IMR-90 (cell line): ENCODE measurements around the gene CHRM4. TPM values are rescaled to one million over a fixed set of nuclear protein-coding genes. Genes with fewer than 3 reads are reported as not detected.

Experiments used
- ATAC-seq: fragments of 200-7000 bp; cut with Tn5 transposase; 2 replicates; pipeline ENCODE4 v1.9.1; 2020; ENCODE audit warnings: low read depth, mild to moderate bottlenecking, moderate library complexity
- BruUV-seq: library from RNA; stranded (reverse); fragments of 400-500 nt; replicated peaks from 2 replicates; lab custom pipeline; 2021; lab: Mats Ljungman, UMichigan
- CTCF ChIA-PET: fragments of 300-600 bp; formaldehyde crosslinking; extraction: SDS; loops from one replicate; lab custom pipeline; 2021; ENCODE audit warnings: antibody characterized with exemption; lab: Yijun Ruan, JAX
- POLR2A ChIA-PET: fragments of 300-600 bp; sonication (Branson Sonifier 250); formaldehyde crosslinking; loops from one replicate; lab custom pipeline; 2022; ENCODE audit warnings: antibody characterized with exemption; ENCODE audit not compliant: unreplicated experiment; lab: Charles Lee
- DNase-seq: peaks from one replicate; pipeline ENCODE4 v3.0.0; 2013
- H2AFZ ChIP-seq: replicated peaks from 2 replicates; pipeline ENCODE3; 2013; ENCODE audit warnings: low read length, mild to moderate bottlenecking; ENCODE audit not compliant: poor library complexity
- H2AK5ac ChIP-seq: 2 replicates; pipeline ENCODE4 v1.6.1; 2013; ENCODE audit warnings: low read depth, low read length, inconsistent platforms
- H2AK9ac ChIP-seq: replicated peaks from 2 replicates; pipeline ENCODE3; 2013; ENCODE audit warnings: mild to moderate bottlenecking, low read depth, low read length, moderate library complexity; ENCODE audit not compliant: poor library complexity
- H2BK120ac ChIP-seq: 2 replicates; pipeline ENCODE4 v1.6.1; 2013; ENCODE audit warnings: low read depth, low read length, inconsistent platforms
- H2BK15ac ChIP-seq: 3 replicates; pipeline ENCODE4 v1.6.1; 2013; ENCODE audit warnings: low read depth, low read length, inconsistent platforms
- H2BK20ac ChIP-seq: 2 replicates; pipeline ENCODE4 v1.6.1; 2013; ENCODE audit warnings: low read depth, mild to moderate bottlenecking, inconsistent platforms, low read length, moderate library complexity
- H2BK5ac ChIP-seq: 2 replicates; pipeline ENCODE4 v1.6.1; 2013; ENCODE audit warnings: mild to moderate bottlenecking, low read depth, low read length, inconsistent platforms; ENCODE audit not compliant: poor library complexity, severe bottlenecking
- H3K14ac ChIP-seq: replicated peaks from 2 replicates; pipeline ENCODE4 v1.6.1; 2013; ENCODE audit warnings: low read depth, low read length, inconsistent platforms
- H3K18ac ChIP-seq: 2 replicates; pipeline ENCODE4 v1.6.1; 2013; ENCODE audit warnings: low read depth, low read length, control low read depth
- H3K23ac ChIP-seq: 2 replicates; pipeline ENCODE4 v1.6.1; 2013; ENCODE audit warnings: low read depth, low read length, inconsistent platforms
- H3K27ac ChIP-seq: 2 replicates; pipeline ENCODE4 v1.5.1; 2013; ENCODE audit warnings: mild to moderate bottlenecking, control low read depth, low read length; ENCODE audit not compliant: insufficient read depth
- H3K27me3 ChIP-seq: 2 replicates; pipeline ENCODE4 v1.6.1; 2013; ENCODE audit warnings: low read length; ENCODE audit not compliant: control insufficient read depth, insufficient read depth
- H3K36me3 ChIP-seq: 2 replicates; pipeline ENCODE4 v1.6.1; 2013; ENCODE audit warnings: low read length, mixed read lengths; ENCODE audit not compliant: control insufficient read depth, insufficient read depth
- H3K4ac ChIP-seq: 2 replicates; pipeline ENCODE4 v1.6.1; 2013; ENCODE audit warnings: low read depth, low read length, inconsistent platforms
- H3K4me1 ChIP-seq: 2 replicates; pipeline ENCODE4 v1.6.1; 2013; ENCODE audit warnings: low read length, mixed read lengths; ENCODE audit not compliant: control insufficient read depth, insufficient read depth
- H3K4me2 ChIP-seq: 2 replicates; pipeline ENCODE4 v1.6.1; 2013; ENCODE audit warnings: low read depth, mild to moderate bottlenecking, control low read depth, low read length, moderate library complexity
- H3K4me3 ChIP-seq: 2 replicates; pipeline ENCODE4 v1.5.1; 2013; ENCODE audit warnings: low read depth, mild to moderate bottlenecking, control low read depth, low read length, moderate library complexity; ENCODE audit not compliant: insufficient read depth
- H3K56ac ChIP-seq: 2 replicates; pipeline ENCODE4 v1.6.1; 2013; ENCODE audit warnings: low read length, inconsistent platforms; ENCODE audit not compliant: insufficient read depth; ENCODE audit errors: extremely low read depth
- H3K79me1 ChIP-seq, 2 experiments: 2 replicates each; pipeline ENCODE4 v1.6.1; 2013; ENCODE audit warnings: low read length in 2 of 2, inconsistent platforms in 1 of 2, low read depth in 1 of 2
- H3K9ac ChIP-seq: 2 replicates; pipeline ENCODE4 v1.6.1; 2013; ENCODE audit warnings: low read depth, low read length, control low read depth
- H3K9me1 ChIP-seq: 2 replicates; pipeline ENCODE4 v1.6.1; 2013; ENCODE audit warnings: low read length, inconsistent platforms; ENCODE audit not compliant: insufficient read depth
- H3K9me3 ChIP-seq: 2 replicates; pipeline ENCODE4 v1.6.1; 2013; ENCODE audit warnings: low read length; ENCODE audit not compliant: control insufficient read depth, insufficient read depth
- H4K20me1 ChIP-seq: 2 replicates; pipeline ENCODE4 v1.6.1; 2013; ENCODE audit warnings: low read length, inconsistent platforms; ENCODE audit not compliant: insufficient read depth
- H4K5ac ChIP-seq: 2 replicates; pipeline ENCODE4 v1.6.1; 2013; ENCODE audit warnings: mild to moderate bottlenecking, low read depth, low read length, control low read depth
- H4K8ac ChIP-seq, 2 experiments: 2 replicates each; pipeline ENCODE4 v1.6.1; 2013; ENCODE audit warnings: low read depth in 2 of 2, low read length in 2 of 2, control low read depth in 1 of 2, inconsistent platforms in 1 of 2
- H4K91ac ChIP-seq: 2 replicates; pipeline ENCODE4 v1.6.1; 2013; ENCODE audit warnings: low read depth, low read length, inconsistent platforms; ENCODE audit not compliant: insufficient read depth
- BHLHE40 ChIP-seq: fragments of 150-350 bp; IDR thresholded peaks from 2 replicates; pipeline ENCODE4 v1.6.1; 2016; ENCODE audit warnings: mild to moderate bottlenecking, low read depth, low read length
- CEBPB ChIP-seq: IDR thresholded peaks from 2 replicates; pipeline ENCODE4 v1.6.1; 2012; ENCODE audit warnings: low read depth, low read length, improper control_type of control experiment
- CHD1 ChIP-seq: IDR thresholded peaks from 2 replicates; pipeline ENCODE4 v1.6.1; 2012; ENCODE audit warnings: low read depth, low read length, improper control_type of control experiment
- CTCF ChIP-seq: conservative IDR thresholded peaks from 2 replicates; pipeline ENCODE4 v1.5.1; 2012; ENCODE audit warnings: mild to moderate bottlenecking, low read depth, low read length, improper control_type of control experiment
- FOS ChIP-seq: fragments of 150-350 bp; IDR thresholded peaks from 2 replicates; pipeline ENCODE4 v1.6.1; 2016; ENCODE audit warnings: low read depth, low read length
- MAFK ChIP-seq: IDR thresholded peaks from 2 replicates; pipeline ENCODE4 v1.6.1; 2012; ENCODE audit warnings: low read depth, low read length, improper control_type of control experiment
- MXI1 ChIP-seq: IDR thresholded peaks from 2 replicates; pipeline ENCODE4 v1.6.1; 2012; ENCODE audit warnings: low read depth, mild to moderate bottlenecking, low read length, moderate library complexity, borderline replicate concordance
- NFE2L2 ChIP-seq: fragments of 150-350 bp; IDR thresholded peaks from 2 replicates; pipeline ENCODE4 v1.6.1; 2016; ENCODE audit warnings: low read depth, mild to moderate bottlenecking, low read length
- POLR2A ChIP-seq: IDR thresholded peaks from 2 replicates; pipeline ENCODE4 v1.6.1; 2012; ENCODE audit warnings: mild to moderate bottlenecking, low read depth, low read length
- RAD21 ChIP-seq: IDR thresholded peaks from 2 replicates; pipeline ENCODE4 v1.6.1; 2012; ENCODE audit warnings: low read length, improper control_type of control experiment
- RCOR1 ChIP-seq: IDR thresholded peaks from 2 replicates; pipeline ENCODE4 v1.6.1; 2012; ENCODE audit warnings: mild to moderate bottlenecking, low read length, improper control_type of control experiment; ENCODE audit not compliant: insufficient replicate concordance
- RFX5 ChIP-seq: IDR thresholded peaks from 2 replicates; pipeline ENCODE4 v1.8.0; 2012; ENCODE audit warnings: low read depth, mild to moderate bottlenecking, low read length, moderate library complexity
- SMC3 ChIP-seq: fragments of 150-350 bp; IDR thresholded peaks from 2 replicates; pipeline ENCODE4 v1.6.1; 2016; ENCODE audit warnings: low read depth, mild to moderate bottlenecking, antibody characterized with exemption, low read length, moderate library complexity
- USF2 ChIP-seq: fragments of 150-350 bp; IDR thresholded peaks from 2 replicates; pipeline ENCODE4 v1.6.1; 2017; ENCODE audit warnings: mild to moderate bottlenecking, antibody characterized with exemption, low read length, low read depth
- WGBS, 2 experiments: methylation state at CpG; one replicate each; pipeline versions ENCODE4 v1.1.5 to v1.1.7; 2013; ENCODE audit warnings: missing lambda C conversion rate in 2 of 2; ENCODE audit not compliant: insufficient read length in 1 of 2; ENCODE audit errors: extremely low coverage in 2 of 2; 5-methylcytosine and 5-hydroxymethylcytosine counted together
- dilution Hi-C: fragments of 300-500 bp; cut with HindIII; formaldehyde crosslinking; loops from one replicate; pipeline ENCODE4 v1.14.3; 2018; ENCODE audit warnings: low sequenced_read_pairs; ENCODE audit not compliant: unreplicated experiment
- in situ Hi-C: fragments of 300-500 bp; cut with MboI; formaldehyde crosslinking; loops from 3 replicates; pipeline ENCODE4 v1.14.3; 2019; ENCODE audit warnings: low sequenced_read_pairs, inconsistent platforms, mixed read lengths
- intact Hi-C: fragments of 100-400 bp; cut with micrococcal nuclease; formaldehyde crosslinking; loops from 2 replicates; pipeline ENCODE4 v1.10.0; 2022
- polyA plus RNA-seq, 3 experiments: library from polyadenylated mRNA; depleted of rRNA; stranded (reverse); fragments of >200 nt; gene quantifications; 2 replicates each; pipeline ENCODE4 v1.2.3, GENCODE V29; 2012; ENCODE audit warnings: low replicate concordance in 1 of 3
- total RNA-seq: library from RNA; depleted of rRNA; stranded (reverse); fragments of >200 nt; gene quantifications from 2 replicates; pipeline ENCODE4 v1.2.3, GENCODE V29; 2012

CHRM4 gene
- total and polyA plus RNA-seq, 2 of the 4 experiments (the other 2 are of a cell fraction), result 0.09 to 0.18 TPM

GRCh38 chr11:46391578-46392420, at the start of gene CHRM4 (continued):
- TF ChIP-seq BHLHE40, result no peak
- TF ChIP-seq RCOR1, result no peak

GRCh38 chr11:46438211-46438610, 46.6 kb upstream of the CHRM4 start:
- peaks cover 3 to 8% of the 10 kb centered on the region in 2 experiments; a peak in 2 of 4 replicates for H3K79me1 ChIP-seq
- no peak overlapping the region for H2BK20ac ChIP-seq
- POLR2A ChIA-PET, result no interaction called here
- no peak overlapping the region for H3K14ac ChIP-seq
- no peak for TF ChIP-seq CEBPB
- TF ChIP-seq POLR2A, result no peak
- TF ChIP-seq MAFK, result no peak
- TF ChIP-seq NFE2L2, result no peak
- TF ChIP-seq RCOR1, result no peak
- no peak for TF ChIP-seq RFX5
- no peak for TF ChIP-seq FOS
- no peak for TF ChIP-seq SMC3
- no peak for TF ChIP-seq CTCF
- no peak for TF ChIP-seq USF2
- no peak for TF ChIP-seq MXI1
- TF ChIP-seq RAD21, result no peak
- no peak for TF ChIP-seq CHD1
- intact Hi-C loops (no loop called here), dilution Hi-C loops (no loop called here), in situ Hi-C loops (no loop called here)
- H3K18ac ChIP-seq, result no peak overlapping the region
- H3K56ac ChIP-seq, result no peak overlapping the region
- H3K9ac ChIP-seq, result no peak overlapping the region
- H4K91ac ChIP-seq, result no peak overlapping the region
- no peak for ATAC-seq
- no peak for DNase-seq
- no peak overlapping the region for H2BK5ac ChIP-seq
- H3K9me3 ChIP-seq, result no peaks in the 10 kb centered on the region
- H4K20me1 ChIP-seq, result peaks cover 8% of the 10 kb centered on the region; the same call in 1 of the 2 replicates
- H2BK120ac ChIP-seq, result no peak overlapping the region
- H3K4ac ChIP-seq, result no peak overlapping the region
- no TSS peak for BruUV-seq
- CTCF ChIA-PET, result interaction anchor here (2.1 kb wide), 1 partner anchor 46 kb away, joined by 5 read pairs; no protein-coding TSS in a partner anchor
- H3K36me3 ChIP-seq, result peaks cover 19% of the 10 kb centered on the region
- H2BK15ac ChIP-seq, result no peak overlapping the region
- no peak overlapping the region for H3K4me2 ChIP-seq
- no peaks in the 10 kb centered on the region for H3K27me3 ChIP-seq
- H2AK9ac ChIP-seq, result no peak overlapping the region
- no peak overlapping the region for H3K4me3 ChIP-seq
- H3K23ac ChIP-seq, result no peak overlapping the region
- no peak overlapping the region for H3K27ac ChIP-seq
- no peak overlapping the region for H4K8ac ChIP-seq
- peaks cover 2% of the 10 kb centered on the region; the same call in 1 of the 2 replicates for H3K4me1 ChIP-seq
- peaks cover 13% of the 10 kb centered on the region for H3K9me1 ChIP-seq
- WGBS, 2 experiments, result 20% methylated on average over 1 of the region's 4 CpGs; no CpG with 5 or more reads in 1 of the 2 experiments
- H2AK5ac ChIP-seq, result no peak overlapping the region
- no peak overlapping the region for H4K5ac ChIP-seq
- no peak overlapping the region for H2AFZ ChIP-seq
